ENCODE data around the gene BCO2.

DNA sequence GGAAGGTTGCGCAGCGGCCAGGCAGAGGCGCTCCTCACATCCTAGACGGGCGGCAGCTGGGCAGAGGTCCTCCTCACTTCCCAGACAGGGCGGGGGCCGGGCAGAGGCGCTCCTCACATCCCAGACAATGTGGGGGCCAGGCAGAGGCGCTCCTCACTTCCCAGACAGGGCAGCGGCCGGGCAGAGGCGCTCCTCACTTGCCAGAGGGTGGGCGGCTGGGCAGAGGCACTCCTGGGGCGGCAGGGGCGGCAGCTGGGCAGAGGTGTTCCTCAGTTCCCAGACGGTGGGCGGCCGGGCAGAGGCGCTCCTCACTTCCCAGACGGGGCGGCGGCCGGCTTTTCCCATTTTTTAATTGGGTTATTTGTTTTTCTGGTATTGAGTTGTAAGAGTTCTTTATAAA lies 30.8 kb downstream of the BCO2 start:
- TF ChIP-seq, protein P1, sequence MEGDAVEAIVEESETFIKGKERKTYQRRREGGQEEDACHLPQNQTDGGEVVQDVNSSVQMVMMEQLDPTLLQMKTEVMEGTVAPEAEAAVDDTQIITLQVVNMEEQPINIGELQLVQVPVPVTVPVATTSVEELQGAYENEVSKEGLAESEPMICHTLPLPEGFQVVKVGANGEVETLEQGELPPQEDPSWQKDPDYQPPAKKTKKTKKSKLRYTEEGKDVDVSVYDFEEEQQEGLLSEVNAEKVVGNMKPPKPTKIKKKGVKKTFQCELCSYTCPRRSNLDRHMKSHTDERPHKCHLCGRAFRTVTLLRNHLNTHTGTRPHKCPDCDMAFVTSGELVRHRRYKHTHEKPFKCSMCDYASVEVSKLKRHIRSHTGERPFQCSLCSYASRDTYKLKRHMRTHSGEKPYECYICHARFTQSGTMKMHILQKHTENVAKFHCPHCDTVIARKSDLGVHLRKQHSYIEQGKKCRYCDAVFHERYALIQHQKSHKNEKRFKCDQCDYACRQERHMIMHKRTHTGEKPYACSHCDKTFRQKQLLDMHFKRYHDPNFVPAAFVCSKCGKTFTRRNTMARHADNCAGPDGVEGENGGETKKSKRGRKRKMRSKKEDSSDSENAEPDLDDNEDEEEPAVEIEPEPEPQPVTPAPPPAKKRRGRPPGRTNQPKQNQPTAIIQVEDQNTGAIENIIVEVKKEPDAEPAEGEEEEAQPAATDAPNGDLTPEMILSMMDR (IDR thresholded peaks at IDR 0.05) = no peak
- no peak for TF ChIP-seq POLR2A (IDR thresholded peaks at IDR 0.05)

All from adrenal gland (tissue), 5 donors.